ENCODE measurements around the gene RPL4.
A peak's percentile ranks its signal among the peaks of the same experiment; 100 is the strongest.

RPL4 gene

DNA sequence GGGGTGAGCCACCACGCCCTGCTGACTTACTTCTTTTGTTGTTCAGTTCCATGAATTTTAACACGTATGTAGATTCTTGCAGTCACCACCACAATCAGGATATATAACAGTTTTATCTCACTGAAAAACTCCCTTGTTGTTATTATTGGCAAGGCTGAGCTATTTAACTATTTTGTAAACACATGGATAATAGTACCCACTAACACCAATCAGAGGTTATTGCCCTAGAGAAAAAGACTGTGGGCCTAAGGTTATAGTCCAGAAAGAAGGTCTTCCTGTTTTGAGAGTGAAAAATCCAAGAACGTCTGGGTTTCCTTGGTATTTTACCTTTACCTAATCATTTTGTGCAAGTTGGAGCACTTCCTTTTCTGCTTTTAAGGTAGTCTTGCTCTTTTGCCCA, 9.9 kb upstream of the RPL4 start:
- TF ChIP-seq, protein P1, sequence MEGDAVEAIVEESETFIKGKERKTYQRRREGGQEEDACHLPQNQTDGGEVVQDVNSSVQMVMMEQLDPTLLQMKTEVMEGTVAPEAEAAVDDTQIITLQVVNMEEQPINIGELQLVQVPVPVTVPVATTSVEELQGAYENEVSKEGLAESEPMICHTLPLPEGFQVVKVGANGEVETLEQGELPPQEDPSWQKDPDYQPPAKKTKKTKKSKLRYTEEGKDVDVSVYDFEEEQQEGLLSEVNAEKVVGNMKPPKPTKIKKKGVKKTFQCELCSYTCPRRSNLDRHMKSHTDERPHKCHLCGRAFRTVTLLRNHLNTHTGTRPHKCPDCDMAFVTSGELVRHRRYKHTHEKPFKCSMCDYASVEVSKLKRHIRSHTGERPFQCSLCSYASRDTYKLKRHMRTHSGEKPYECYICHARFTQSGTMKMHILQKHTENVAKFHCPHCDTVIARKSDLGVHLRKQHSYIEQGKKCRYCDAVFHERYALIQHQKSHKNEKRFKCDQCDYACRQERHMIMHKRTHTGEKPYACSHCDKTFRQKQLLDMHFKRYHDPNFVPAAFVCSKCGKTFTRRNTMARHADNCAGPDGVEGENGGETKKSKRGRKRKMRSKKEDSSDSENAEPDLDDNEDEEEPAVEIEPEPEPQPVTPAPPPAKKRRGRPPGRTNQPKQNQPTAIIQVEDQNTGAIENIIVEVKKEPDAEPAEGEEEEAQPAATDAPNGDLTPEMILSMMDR (IDR thresholded peaks at IDR 0.05): no peak
- H3K27ac ChIP-seq: no peak overlapping the region

DNA sequence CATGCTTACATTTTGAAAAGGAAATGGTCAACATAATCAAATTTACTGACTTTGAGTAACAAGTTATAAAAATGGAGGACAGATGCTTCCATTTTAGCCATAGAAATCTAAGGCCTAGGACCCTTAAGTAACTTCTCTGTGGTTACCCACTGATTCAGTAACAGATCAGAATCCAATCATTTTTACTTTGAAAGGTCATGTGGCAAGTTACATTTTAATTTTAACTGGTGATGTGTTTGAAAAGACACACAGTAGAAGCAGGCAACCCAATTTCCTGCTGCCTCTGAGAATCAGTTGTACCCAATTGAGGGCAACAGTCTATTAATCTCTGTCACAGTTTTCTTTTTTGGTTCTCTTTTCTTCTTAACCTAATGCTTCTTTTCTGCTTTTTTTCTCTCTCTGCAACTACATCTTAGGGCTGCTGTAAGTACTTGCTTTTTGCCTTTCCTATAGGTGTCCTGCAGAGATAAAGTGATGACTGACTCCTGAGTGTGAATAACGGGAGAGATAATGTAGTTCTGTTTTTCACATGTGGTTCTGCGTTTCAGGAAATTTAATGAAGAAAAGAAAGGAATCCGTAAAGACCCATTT, 3.7 kb upstream of the RPL4 start:
- no peak overlapping the region for H3K27ac ChIP-seq
- TF ChIP-seq ZFX (IDR thresholded peaks at IDR 0.05; ENCODE audit: borderline replicate concordance): no peak
- TF ChIP-seq, protein P1 (IDR thresholded peaks at IDR 0.05): no peak

DNA sequence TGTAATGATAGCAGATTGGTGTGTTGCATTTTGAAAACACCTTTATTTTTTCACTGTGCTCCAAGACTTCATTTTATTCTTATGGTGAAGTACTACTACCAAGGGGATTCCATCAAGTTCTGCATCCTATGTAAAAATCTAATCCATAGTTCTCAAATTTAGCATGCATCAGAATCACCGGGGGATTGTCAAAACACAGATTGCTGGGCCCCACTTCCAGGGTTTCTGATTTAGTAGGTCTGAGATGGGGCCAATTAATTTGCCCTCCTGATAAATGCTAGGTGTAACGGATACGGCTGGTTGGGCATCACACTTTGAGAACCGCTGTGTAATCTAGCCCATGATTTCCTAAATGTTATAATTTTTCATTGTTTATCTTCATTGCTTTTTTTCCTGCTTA, 1.2 kb upstream of the RPL4 start:
- TF ChIP-seq ZFX (IDR thresholded peaks at IDR 0.05; ENCODE audit: borderline replicate concordance): no peak
- TF ChIP-seq, protein P1 (IDR thresholded peaks at IDR 0.05): no peak
- peak overlapping the region; percentile 97 for H3K27ac ChIP-seq

DNA sequence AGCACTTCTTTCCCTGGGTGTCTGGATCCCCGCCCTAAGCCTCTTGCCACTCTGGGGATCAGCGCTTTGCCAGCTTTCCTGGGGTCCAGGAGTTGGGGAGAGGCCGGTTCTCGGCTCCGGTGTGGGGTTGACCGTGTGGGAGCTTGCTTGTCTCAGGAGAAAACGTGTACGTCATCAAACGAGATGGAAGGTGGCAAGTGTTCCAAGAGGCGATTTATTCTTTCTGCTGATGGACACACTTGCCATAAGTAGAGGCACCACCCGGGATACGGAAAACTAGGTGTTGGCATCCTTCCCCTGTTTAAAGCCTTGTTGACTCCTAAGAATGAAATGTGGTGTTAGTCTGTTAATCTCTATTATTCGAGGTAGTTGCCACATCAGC, 766 bp upstream of the RPL4 start:
- H3K27ac ChIP-seq: peak overlapping the region; percentile 97
- no peak for TF ChIP-seq ZFX (IDR thresholded peaks at IDR 0.05; ENCODE audit: borderline replicate concordance)
- TF ChIP-seq, protein P1 (IDR thresholded peaks at IDR 0.05): no peak

DNA sequence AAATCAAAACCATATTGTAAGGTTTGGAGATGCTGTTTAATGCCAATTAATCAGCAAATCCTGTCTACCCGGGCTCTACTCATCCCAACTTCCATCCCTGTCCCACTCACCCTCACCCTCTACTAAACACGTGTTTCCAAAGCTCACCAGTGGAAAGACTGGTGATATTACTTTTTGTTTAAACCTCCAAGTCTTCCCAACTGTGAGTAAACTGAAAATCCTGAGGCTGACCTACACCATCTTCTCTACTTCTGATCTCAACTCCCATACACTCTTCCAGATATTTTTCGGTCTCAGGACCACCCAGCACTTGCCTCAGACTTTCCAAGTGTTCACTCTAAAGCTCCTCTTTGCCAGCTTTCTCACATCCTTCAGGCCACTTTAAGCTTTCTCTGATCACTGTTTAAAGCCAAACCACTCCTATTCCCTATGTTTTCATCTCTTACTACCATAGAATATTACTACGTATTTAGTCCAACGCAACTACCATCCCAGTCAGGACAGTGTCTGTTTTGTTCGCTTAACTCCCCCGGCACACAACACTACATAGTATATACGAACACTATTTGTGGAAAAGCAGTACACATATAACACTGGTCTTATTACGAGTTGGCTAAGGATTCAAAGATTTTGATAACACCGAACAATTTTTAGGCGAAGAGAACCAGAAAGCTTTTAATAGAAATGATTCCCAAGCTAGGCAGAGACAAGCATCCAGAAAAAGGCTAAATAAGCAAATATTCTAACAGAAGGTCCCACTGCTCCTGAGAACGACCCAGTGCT, 684 bp downstream of the RPL4 start:
- H3K27ac ChIP-seq: peak overlapping the region; percentile 97
- TF ChIP-seq, protein P1 (IDR thresholded peaks at IDR 0.05): no peak
- TF ChIP-seq ZFX (IDR thresholded peaks at IDR 0.05; ENCODE audit: borderline replicate concordance): no peak

DNA sequence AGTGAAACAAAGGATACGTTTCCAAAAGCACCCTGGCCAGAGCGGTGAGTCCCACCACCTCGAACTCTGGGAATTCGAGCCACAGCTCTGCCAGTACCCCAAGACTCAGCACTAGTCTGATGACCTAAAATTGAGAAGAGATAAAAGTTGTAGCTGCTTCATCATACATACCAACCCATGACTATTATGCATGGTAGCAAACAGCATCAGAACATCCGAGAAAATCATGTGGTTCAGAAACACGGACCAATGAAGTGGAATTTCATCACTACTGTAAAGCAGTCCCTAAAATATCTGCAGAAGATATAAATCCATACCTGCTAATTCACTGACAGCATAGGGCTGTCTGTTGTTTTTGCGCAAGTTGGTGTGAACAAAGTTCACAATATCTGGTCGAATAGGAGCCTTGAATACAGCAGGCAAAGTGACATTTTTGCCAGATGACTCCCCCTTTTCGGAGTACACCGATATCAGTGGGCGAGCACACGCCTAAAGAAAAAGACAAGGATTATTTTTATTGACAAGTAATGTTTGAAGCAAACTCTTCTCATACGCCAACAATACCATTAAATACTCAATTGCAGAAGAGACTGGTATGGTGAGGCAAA, 1.5 kb downstream of the RPL4 start:
- H3K27ac ChIP-seq: peak overlapping the region; percentile 97

DNA sequence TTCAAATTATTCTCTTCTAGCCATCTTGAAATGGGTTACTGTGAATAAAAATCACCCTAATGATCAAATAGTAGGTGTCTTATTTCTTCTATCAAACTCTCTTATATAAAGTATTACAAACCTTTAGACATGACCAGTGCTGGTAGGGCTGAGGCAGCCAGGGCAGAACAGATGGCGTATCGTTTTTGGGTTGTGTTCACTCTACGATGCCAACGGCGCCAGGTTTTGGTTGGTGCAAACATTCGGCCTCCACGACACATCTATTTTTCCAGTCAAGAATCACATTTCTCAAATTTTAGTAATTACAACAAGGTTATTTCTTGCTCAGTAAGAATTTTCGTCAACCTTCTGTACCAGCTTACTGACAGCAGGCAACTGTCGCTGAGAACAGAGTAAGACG, 2.2 kb downstream of the RPL4 start:
- peak overlapping the region; percentile 97 for H3K27ac ChIP-seq
- TF ChIP-seq ZFX (IDR thresholded peaks at IDR 0.05; ENCODE audit: borderline replicate concordance): no peak
- TF ChIP-seq, protein P1 (IDR thresholded peaks at IDR 0.05): no peak

DNA sequence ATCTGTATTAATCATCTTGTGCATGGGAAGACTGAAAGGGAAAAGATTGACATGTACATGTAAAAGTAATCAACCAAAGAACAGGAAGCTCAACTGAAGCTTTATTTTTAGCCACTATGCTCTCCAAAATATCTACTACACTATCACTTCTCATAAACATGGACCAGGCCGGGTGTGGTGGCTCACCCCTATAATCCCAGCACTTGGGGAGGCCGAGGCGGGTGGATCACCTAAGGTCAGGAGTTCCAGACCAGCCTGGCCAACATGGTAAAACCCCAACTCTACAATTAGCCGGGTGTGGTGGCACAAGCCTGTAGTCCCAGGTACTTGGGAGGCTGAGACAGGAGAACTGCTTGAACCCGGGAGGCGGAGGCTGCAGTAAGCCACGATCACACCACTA, 4.3 kb downstream of the RPL4 start:
- H3K27ac ChIP-seq: peak overlapping the region; percentile 97; the same call in 1 of the 2 replicates

Measured in 22Rv1 (cell line).